GM10847 (cell line): ENCODE results near the gene DTYMK.

Experiments
- POLR2A ChIP-seq: IDR thresholded peaks from 2 replicates; pipeline ENCODE4 v1.6.1; 2011; ENCODE audit not compliant: insufficient read length; ENCODE audit errors: extremely low read depth

Gene DTYMK

DNA sequence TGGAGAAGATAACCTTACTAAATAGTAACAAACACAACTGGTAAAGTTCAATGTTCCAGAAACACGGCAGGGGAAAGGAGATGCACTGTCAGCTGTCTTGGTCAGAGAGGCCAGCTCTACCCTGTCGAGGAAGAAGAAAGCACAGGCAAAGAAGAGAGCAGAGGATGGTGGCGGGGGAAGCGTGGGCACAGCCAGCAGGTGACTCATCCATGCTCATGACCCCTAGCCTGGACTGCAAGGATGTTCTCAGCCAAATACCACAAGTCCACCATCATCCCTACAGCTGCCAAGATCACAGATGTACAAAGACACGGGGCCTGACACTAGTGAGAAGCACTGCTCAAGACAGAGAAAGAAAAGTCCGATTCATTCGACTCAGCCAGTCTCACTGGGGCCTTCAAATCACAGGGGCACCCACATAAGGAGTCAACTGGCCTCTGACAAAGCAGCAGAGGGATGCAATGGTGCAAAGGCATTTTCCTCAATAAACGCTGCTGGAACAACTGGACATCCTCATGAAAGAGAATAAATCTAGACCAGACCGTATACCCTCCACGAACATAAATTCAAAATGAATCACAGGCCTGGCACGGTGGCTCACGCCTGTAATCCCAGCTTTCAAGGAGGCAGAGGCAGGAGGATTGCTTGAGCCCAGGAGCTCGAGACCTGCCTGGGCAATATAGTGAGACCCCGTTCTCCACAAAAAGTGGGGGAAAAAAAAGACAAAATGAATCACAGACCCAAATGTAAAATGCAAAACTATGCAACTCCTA, 5.6 kb downstream of the DTYMK start:
- TF ChIP-seq POLR2A, result no peak

DNA sequence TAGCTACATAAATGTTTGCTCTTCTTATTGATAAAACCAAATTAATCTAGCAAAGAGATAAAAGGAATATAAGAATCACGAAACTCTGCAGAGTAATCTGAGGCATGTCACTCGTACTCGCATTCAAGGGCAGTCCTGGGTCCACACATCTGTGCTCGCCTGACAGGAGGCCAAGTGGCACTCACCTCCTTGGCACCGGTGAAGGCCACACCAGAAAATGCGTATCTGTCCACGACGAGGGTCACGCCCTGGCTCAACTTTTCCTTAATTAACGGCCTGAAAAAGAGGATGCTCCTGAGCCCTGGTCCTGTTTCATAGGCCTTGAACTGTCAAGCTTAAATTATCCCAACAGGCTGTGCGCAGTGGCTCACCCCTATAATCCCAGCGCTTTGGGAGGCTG, 6.6 kb downstream of the DTYMK start:
- TF ChIP-seq POLR2A, result no peak

DNA sequence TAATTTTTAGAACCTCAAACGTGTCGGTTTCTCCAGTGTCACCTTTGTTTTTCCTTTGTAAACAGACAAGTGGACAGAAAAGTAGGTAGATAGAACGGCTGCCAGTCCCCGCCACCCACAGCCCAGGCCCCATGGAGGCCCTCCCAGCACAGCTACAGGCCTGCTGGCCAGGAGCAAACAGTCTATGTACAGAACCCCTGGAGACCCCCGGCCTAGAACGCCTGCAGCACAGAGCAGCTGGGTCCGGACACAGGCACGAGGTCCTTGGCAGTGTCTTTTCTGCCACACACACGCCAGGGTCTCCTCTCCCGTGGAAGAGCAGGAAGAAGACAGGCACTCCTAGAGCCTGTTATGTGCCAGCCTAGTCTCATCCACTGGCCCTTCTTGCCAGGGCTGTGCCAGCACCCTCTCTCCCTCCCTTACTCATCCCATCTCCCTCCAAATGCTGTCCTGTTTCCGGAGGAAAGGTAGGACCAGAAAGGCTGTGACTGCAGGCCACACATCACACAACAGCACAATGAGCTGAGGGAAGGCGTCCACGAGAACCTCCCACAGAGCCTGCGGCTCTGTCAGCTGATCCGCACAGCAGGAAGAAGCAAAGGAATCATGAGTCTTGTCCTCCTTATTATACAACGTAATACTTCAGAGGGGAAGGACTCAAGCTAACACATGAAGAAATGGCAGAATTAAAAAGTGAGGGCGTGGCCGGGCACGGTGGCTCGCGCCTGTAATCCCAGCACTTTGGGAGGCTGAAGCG, 7.7 kb downstream of the DTYMK start:
- no peak for TF ChIP-seq POLR2A

DNA sequence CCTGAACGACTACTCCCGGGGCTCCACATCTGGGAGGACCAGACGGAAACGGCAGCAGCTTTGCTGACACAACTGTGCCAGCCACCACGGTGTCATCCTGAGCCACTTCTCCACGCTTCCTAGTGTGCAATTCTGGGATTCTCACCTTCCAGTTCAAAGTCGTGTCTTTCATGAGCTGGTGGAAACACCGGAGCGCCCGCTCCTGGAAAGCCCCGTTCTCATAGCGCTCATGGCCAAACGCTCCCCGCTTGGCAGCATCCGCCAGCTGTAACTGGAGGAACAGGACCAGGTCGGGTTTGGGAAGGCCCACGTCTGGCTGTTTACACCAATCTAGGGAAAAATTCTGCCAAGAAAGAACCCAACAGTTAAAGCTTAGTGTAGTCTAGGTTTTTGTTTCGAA, 8.3 kb downstream of the DTYMK start:
- no peak for TF ChIP-seq POLR2A

DNA sequence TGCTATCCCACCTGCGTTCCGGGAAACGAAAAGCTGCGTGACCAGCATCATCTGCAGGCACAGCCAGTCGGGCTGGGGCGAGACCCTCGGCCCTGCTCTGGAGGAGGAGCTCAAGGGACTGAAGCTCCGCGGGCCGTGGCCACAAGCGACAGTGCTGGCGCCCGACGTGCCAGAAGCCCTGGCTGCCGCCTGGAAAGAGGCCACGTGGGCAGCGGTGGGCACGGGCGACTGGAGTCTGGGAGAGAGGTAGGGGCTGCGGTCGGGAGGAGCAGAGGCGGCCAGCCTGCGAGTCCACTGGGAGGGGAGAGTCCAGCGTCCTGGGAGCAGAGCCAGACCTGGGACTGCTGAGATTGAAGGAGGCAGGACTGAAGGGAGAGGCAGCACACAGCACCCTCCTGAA, 9.2 kb downstream of the DTYMK start:
- no peak for TF ChIP-seq POLR2A

DNA sequence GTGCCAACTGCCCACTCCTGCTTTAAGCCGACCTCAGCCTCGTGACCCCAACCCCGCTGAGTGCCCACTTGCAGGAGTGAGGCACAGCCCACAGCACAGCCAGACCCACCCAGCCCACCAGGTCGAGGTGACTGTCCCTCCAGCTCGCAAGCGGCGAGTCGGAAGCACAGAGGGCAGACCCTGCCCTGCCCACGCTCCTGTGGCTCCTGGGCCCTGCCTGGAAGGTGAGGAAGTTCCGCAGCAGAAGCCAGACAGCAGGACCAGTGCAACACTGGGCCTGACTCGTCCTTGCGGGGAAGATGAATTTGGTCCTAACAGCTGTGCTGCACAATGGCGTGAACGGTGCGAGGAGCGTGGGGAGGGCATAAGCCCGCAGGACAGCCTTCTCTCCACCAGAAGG, 9.9 kb downstream of the DTYMK start:
- no peak for TF ChIP-seq POLR2A

DNA sequence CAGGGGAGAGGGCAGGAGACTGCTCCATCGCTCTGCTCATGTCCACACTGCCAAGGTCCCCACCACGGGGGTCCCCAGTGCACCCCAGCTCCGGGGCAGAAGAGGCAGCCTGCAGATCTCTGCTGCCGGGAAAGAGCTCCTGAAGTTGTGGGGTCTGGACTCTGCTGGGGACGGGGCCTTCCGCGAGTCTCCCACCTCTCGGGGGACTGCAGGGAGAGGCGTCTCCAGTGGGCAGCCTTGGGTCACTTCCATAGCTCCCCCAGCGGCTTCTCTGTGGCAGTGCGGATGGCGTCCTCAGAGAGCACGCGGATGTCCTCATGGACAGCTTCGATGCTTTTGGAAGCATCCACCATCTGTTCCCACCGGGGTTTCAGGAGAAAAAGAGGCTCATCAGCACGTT, 10.7 kb downstream of the DTYMK start:
- TF ChIP-seq POLR2A, result no peak

DNA sequence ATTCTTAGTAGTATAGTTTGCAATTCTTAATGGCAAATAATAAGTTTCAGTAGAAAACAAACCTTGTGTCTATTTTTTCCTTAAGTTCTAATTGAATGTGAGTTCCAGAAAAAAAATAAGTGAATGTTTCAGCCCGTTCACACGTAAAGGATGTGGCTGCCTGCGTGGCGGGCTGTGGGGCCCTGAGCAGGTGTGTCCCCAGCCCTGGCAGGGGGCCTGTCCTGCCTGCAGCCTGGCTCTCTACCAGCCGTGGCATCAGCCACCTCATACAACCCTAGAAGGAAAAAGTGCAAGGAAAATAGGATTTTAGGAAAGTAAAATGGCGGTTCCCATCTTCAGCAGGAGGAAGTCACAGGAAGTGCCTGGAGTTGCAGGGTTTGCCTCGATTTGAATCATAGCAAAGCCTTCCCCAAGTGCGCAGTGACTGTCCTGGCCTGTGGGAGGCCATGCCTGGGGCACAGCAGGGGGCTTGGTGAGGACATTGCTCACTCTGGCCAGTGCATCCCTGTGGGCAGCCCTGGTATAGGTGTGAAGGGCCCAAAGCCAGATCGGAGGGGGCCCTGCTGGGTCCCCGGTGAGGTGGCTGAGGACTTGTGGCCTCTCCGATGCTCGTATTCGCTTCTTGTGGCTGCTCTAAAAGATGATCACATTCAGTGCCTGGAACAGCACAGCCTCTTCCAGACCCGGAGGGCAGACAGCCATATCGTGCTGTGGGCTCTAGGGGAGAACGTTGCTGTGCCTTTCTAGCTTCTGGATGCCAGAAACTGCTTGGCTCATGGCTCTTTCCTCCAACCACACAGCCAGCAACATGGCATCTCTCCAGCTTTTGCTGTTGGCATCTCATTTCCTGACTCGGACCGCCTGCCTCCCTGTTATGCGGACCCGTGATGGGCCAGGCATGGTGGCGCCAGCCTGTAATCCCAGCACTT, 12.6 kb downstream of the DTYMK start:
- TF ChIP-seq POLR2A, result no peak

DNA sequence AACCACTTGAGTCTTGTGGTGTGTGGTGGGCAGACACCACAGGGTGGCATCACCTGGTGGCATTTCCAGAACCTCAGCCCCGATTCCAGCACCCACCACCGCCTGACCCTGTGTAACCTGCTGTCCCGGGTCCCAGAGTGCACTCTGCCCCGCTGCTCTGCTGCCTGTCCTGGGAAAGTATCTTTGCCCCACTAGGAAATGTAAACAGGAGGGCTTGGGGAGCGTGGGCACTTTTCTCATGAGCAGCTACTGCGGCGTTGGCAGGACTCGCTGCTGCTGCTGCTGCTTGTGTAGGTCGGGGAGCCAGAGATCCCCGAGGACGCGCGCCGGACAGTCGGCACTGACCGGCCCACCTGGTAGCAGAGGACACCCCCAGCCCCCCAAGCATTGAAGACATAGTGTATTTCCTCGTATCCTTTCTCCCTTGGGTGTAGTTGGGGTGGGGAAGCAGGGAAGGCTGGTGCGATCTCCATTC, 13.4 kb downstream of the DTYMK start:
- no peak for TF ChIP-seq POLR2A

DNA sequence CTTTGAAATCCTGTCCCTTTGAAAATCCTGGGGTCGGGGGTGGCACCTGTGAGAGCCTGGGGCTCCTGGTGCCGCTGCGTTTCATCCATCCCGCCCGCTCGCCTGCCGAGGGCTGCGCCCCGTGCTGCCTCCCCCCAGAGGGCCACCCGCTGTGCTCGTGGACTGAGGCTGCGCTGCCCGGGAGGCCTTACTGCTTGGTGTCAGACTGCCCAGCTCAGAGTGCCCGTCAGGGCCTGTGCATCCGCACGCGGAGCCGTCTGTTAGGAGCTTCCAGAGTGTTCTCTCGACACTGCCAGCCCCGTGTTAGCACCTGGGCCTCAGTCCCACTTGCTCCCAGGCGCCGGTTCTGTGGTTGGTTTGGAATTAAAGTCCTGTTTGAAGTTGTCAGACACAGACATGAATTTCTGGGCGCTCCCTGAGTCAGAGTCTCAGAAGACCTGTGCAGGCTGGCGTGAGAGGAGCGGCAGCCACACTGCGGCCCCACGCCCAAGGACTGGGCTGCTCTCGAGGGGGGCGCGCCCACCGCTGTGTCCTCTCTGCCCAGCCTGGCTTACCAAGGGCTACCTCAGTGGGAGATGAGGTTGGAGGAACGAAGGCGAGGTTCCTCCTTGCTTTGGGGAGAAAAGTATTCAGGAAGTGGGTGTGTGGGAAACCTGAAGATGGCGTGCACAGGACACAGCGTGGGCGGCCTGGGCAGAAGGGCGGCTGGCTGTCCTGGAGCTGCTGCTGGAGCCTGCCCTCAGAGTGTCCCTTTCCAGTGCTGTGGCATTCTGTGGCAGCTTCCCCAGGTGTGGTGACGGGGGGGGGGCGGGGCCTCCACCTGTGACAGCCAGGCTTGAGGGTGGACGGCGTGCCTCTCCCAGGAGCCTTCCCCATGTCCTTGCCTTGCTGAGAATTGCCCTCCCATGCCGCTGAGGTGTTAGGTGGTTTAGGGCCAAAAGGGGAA, 14.1 kb downstream of the DTYMK start:
- TF ChIP-seq POLR2A, result no peak

DNA sequence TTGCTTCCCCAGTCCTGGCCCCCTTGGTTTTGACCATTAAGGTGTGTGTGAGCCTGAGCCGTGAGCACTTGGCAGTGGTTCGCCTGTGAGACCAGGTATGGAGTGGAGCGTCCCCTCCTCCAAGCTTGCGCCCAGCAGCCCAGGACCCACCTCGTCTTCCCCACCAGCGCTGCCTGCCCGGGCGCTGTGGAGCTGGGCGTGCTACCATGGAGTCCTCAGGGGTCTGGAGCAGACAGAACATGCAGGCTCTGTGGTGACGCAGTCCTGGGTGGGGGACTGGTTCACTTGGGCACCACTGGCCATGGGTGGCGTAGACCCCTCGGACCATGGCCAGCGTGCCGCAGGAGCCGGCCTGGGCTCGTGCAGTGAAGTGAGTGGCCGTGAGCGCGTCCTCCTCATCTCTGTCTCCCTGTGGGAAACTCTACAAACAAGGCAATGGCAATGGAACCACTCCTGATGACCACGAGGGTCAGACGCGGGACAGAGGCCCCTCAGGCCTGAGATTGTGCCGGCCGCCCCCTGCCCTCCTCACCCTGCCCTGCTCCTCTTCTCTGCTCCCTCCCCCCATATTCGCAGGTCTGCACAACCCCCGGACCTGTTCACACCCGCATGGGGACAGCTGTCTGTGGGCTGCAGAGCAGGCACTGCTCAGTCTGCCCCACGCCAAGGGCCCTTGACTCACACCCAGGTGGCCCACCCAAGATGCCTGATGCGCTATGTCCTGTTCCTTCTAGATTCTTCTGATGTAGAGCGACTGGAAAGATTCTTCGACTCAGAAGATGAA, 15.0 kb downstream of the DTYMK start:
- no peak for TF ChIP-seq POLR2A

DNA sequence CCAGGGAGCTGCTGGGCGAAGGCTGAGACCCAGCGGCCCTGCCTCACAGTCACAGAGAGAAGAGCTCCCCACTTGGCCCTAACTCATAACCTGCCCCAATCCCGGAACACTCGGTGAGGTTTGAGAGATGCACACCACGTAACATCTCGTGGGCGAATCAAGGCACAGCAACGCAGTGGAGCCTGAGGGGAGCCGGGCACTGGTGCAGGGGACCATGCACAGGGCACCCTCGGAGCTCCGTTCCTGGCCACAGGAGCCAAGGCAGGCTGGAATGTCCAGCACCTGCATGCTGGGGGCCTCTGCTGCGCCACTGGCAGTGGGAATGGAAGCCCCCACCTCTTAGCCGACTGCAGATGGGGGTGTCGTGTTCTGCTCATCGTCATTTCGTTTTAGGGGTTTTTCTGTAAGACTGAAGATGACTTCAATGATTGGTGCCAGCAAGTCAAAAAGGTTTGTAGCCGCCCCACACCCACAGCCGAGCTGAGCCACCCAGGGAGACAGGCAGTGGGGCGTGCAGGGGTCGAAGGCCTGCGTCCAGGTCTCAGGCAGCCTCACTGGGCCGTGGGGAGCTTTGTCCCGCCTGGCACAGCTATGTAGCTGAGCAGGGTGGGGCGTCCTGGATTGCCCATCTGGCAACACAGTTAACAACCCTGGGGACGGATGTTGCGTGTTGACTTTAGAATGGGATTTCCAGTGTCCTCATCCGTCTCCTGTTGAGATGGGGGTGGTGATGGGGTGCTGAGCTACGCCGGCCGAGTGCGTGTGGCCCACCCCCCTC, 16.1 kb downstream of the DTYMK start:
- no peak for TF ChIP-seq POLR2A

DNA sequence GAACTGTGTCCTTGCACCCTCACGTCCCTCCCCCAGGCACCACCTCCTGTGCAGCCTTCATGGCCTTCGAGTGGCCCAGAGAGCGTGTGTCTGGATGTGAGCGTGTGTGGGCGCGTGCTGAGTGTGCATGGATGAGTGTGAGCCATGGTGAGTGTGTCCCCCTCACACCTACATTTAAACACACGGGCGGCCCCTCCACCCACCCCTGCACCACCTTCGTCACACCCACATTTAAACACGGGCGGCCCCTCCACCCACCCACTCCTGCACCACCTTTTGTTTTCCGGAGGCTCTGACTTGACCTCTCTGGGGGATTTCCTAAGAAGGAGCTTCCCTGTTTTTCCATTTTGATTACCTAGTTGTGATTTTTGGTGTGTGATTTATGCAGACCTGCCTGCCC, 17.8 kb downstream of the DTYMK start:
- no peak for TF ChIP-seq POLR2A
